Fibroblast of lung (primary cell): ENCODE measurements around the gene DIO3. TPM values are rescaled to one million over a fixed set of nuclear protein-coding genes. Genes with fewer than 3 reads are reported as not detected.

Source experiments
- DNase-seq, 2 donors: peaks; one replicate each; pipeline versions ENCODE4 v3.0.0 to v3.0.0-alpha.2; 2010; ENCODE audit warnings: low read depth in 2 of 2
- H2AFZ ChIP-seq: 2 replicates; pipeline ENCODE4 v1.5.1; 2012; ENCODE audit warnings: low read length, control low read depth, inconsistent platforms
- H3K27ac ChIP-seq: 2 replicates; pipeline ENCODE4 v1.5.1; 2011; ENCODE audit warnings: low read length, control low read depth; ENCODE audit not compliant: insufficient read depth
- H3K27me3 ChIP-seq: 2 replicates; pipeline ENCODE4 v1.5.1; 2011; ENCODE audit warnings: mild to moderate bottlenecking, low read length; ENCODE audit not compliant: control insufficient read depth, insufficient read depth
- H3K36me3 ChIP-seq: 2 replicates; pipeline ENCODE4 v1.5.1; 2011; ENCODE audit warnings: low read length; ENCODE audit not compliant: control insufficient read depth, insufficient read depth
- H3K4me1 ChIP-seq: 2 replicates; pipeline ENCODE4 v1.5.1; 2011; ENCODE audit warnings: low read length; ENCODE audit not compliant: control insufficient read depth, insufficient read depth; ENCODE audit errors: extremely low read depth
- H3K4me2 ChIP-seq: 2 replicates; pipeline ENCODE4 v1.5.1; 2011; ENCODE audit warnings: low read length, control low read depth; ENCODE audit not compliant: insufficient read depth; ENCODE audit errors: extremely low read depth
- H3K4me3 ChIP-seq, 4 experiments: fragments of 200-600 bp in 1 of 4; sonication (generic) in 1 of 4; replicated peaks in 1 of 4; 2 replicates each; pipeline ENCODE4 v1.5.1; 2011 to 2016; ENCODE audit warnings: low read length in 4 of 4, low read depth in 3 of 4, mild to moderate bottlenecking in 3 of 4, control low read depth in 2 of 4, inconsistent platforms in 1 of 4, mixed read lengths in 1 of 4; ENCODE audit not compliant: insufficient read depth in 1 of 4; ENCODE audit errors: control extremely low read depth in 1 of 4
- H3K79me2 ChIP-seq: 2 replicates; pipeline ENCODE4 v1.5.1; 2012; ENCODE audit warnings: mild to moderate bottlenecking, low read length, inconsistent platforms; ENCODE audit not compliant: control insufficient read depth, insufficient read depth
- H3K9ac ChIP-seq: 2 replicates; pipeline ENCODE4 v1.5.1; 2011; ENCODE audit warnings: mild to moderate bottlenecking, low read length, control low read depth; ENCODE audit not compliant: insufficient read depth
- H3K9me3 ChIP-seq: 2 replicates; pipeline ENCODE4 v1.5.1; 2012; ENCODE audit warnings: low read depth, low read length; ENCODE audit not compliant: control insufficient read depth, insufficient read depth
- H4K20me1 ChIP-seq: 2 replicates; pipeline ENCODE4 v1.5.1; 2011; ENCODE audit warnings: low read length; ENCODE audit not compliant: control insufficient read depth, insufficient read depth; ENCODE audit errors: extremely low read depth
- EZH2 ChIP-seq: IDR thresholded peaks from 2 replicates; pipeline ENCODE4 v1.5.1; 2012; ENCODE audit warnings: low read length, control low read depth, mild to moderate bottlenecking; ENCODE audit errors: missing control alignments
- polyA plus RNA-seq, 2 donors: library from polyadenylated mRNA; depleted of rRNA in 1 of 2; stranded (reverse) in 1 of 2; unstranded in 1 of 2; fragments of >200 nt; gene quantifications; 2 replicates each; pipeline ENCODE4 v1.2.1, GENCODE V29; 2011 to 2012; ENCODE audit warnings: missing spikeins in 1 of 2
- total RNA-seq: library from RNA; depleted of rRNA; stranded (reverse); fragments of >200 nt; gene quantifications from 2 replicates; pipeline ENCODE4 v1.2.1, GENCODE V29; 2014
- TF ChIP-seq, protein P1 (sequence below), 2 donors: IDR thresholded peaks in 1 of 2; conservative IDR thresholded peaks in 1 of 2; 1 replicate in 1 of 2; 2 replicates in 1 of 2; pipeline ENCODE4 v1.5.1; 2011 to 2012; ENCODE audit warnings: low read length in 2 of 2, control low read depth in 1 of 2, inconsistent platforms in 1 of 2, low read depth in 1 of 2, mild to moderate bottlenecking in 1 of 2

The DIO3 gene
- total and polyA plus RNA-seq, 2 donors (not counting 1 experiment from before 2014, with no cell fraction given): 0.17 TPM; not detected in 1

GRCh38 chr14:101551729-101552595 lies 9.3 kb upstream of the DIO3 start:
- Histone ChIP-seq H2AFZ (no peak overlapping the region), H3K9ac (no peak overlapping the region), H3K9me3 (no peaks in the 10 kb centered on the region), H3K4me1 (no peaks in the 10 kb centered on the region), H3K27ac (no peak overlapping the region), H3K4me2 (no peak overlapping the region), H4K20me1 (no peaks in the 10 kb centered on the region), H3K27me3 (no peaks in the 10 kb centered on the region), H3K4me3 (no peak overlapping the region), H3K79me2 (no peaks in the 10 kb centered on the region), H3K36me3 (no peaks in the 10 kb centered on the region)
- no peak for DNase-seq
- no peak for TF ChIP-seq EZH2
- TF ChIP-seq, protein P1, sequence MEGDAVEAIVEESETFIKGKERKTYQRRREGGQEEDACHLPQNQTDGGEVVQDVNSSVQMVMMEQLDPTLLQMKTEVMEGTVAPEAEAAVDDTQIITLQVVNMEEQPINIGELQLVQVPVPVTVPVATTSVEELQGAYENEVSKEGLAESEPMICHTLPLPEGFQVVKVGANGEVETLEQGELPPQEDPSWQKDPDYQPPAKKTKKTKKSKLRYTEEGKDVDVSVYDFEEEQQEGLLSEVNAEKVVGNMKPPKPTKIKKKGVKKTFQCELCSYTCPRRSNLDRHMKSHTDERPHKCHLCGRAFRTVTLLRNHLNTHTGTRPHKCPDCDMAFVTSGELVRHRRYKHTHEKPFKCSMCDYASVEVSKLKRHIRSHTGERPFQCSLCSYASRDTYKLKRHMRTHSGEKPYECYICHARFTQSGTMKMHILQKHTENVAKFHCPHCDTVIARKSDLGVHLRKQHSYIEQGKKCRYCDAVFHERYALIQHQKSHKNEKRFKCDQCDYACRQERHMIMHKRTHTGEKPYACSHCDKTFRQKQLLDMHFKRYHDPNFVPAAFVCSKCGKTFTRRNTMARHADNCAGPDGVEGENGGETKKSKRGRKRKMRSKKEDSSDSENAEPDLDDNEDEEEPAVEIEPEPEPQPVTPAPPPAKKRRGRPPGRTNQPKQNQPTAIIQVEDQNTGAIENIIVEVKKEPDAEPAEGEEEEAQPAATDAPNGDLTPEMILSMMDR (conservative IDR thresholded peaks at IDR 0.05 in 1 of 2, IDR thresholded peaks at IDR 0.05 in 1 of 2; ENCODE audit: low read depth in 1 of 2, low read length in 2 of 2): no peak

GRCh38 chr14:101552786-101553231 lies 8.5 kb upstream of the DIO3 start:
- H3K27ac ChIP-seq: no peak overlapping the region
- H4K20me1 ChIP-seq: no peaks in the 10 kb centered on the region
- H3K27me3 ChIP-seq: no peaks in the 10 kb centered on the region
- H3K9me3 ChIP-seq: no peaks in the 10 kb centered on the region
- H3K4me3 ChIP-seq: no peak overlapping the region
- TF ChIP-seq, protein P1 (conservative IDR thresholded peaks at IDR 0.05 in 1 of 2, IDR thresholded peaks at IDR 0.05 in 1 of 2; ENCODE audit: low read depth in 1 of 2, low read length in 2 of 2): no peak
- TF ChIP-seq EZH2: no peak
- no peak overlapping the region for H3K4me2 ChIP-seq
- H3K4me1 ChIP-seq: no peaks in the 10 kb centered on the region
- no peak overlapping the region for H3K9ac ChIP-seq
- H2AFZ ChIP-seq: no peak overlapping the region
- no peaks in the 10 kb centered on the region for H3K79me2 ChIP-seq
- no peaks in the 10 kb centered on the region for H3K36me3 ChIP-seq
- DNase-seq: no peak

DNA sequence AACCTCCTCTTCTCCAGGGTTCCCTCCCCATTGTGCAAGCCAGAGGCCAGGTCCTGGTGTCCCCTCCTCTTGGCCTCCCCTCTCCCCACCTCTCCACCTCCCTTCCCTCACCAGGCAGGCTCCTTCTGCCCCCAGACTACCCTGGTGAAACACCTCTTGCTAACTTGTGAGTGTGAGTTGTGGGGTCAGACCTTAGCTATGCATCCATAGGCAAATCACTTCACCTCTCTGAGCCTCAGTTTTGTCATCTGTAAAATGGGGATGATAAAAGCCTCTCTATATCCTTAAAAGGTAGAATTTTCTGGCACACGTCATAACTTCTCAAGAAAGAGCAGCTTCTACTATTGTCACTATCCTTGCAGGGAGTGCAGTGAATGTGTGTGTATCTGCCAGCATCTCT lies 7.9 kb upstream of the DIO3 start:
- H3K27me3 ChIP-seq: no peaks in the 10 kb centered on the region
- H3K4me2 ChIP-seq: no peak overlapping the region
- no peak overlapping the region for H3K9ac ChIP-seq
- H3K79me2 ChIP-seq: no peaks in the 10 kb centered on the region
- H3K4me1 ChIP-seq: no peaks in the 10 kb centered on the region
- H2AFZ ChIP-seq: no peak overlapping the region
- no peak overlapping the region for H3K4me3 ChIP-seq
- H3K36me3 ChIP-seq: no peaks in the 10 kb centered on the region
- no peak for DNase-seq
- no peak overlapping the region for H3K27ac ChIP-seq
- H4K20me1 ChIP-seq: no peaks in the 10 kb centered on the region
- TF ChIP-seq, protein P1 (conservative IDR thresholded peaks at IDR 0.05 in 1 of 2, IDR thresholded peaks at IDR 0.05 in 1 of 2; ENCODE audit: low read depth in 1 of 2, low read length in 2 of 2): no peak
- no peak for TF ChIP-seq EZH2
- H3K9me3 ChIP-seq: no peaks in the 10 kb centered on the region
